Measurements from ENCODE around the gene SMAD1.

DNA sequence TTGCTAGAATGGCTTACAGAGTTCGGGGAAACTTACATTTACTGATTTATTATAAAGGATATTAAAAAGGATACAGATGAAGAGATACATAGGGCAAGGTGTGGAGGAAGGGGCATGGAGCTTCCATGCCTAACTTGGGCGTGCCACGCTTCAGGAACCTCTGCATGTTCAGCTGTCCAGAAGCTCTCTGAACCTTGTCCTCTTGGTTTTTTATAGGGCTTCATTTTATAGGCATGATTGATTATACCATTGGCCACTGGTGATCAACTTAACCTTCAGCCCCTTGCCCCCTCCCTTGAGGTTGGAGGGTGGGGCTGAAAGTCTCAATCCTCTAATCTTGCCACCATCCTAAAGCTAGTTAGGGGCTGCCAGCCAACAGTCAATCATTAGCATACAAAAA, 10.7 kb downstream of the SMAD1 start:
- no peak for TF ChIP-seq CTCF (optimal IDR thresholded peaks at IDR 0.05 in 1 of 3, IDR thresholded peaks at IDR 0.05 in 1 of 3, conservative IDR thresholded peaks at IDR 0.05 in 1 of 3; ENCODE audit: extremely low read depth in 1 of 3, insufficient read depth in 2 of 3, low read length in 3 of 3)
- no peak for TF ChIP-seq EZH2 (IDR thresholded peaks at IDR 0.05; ENCODE audit: low read length)

Measured in keratinocyte (primary cell).